HG03045 (cell line): ENCODE results near the gene DUSP5.

Source experiments
- ATAC-seq: cut with Tn5 transposase; IDR thresholded peaks from one replicate; pipeline ENCODE4 v1.9.1; 2021; ENCODE audit warnings: mild to moderate bottlenecking, moderate library complexity; ENCODE audit not compliant: unreplicated experiment

The DUSP5 gene

GRCh38 chr10:110535958-110536891 lies 38.5 kb downstream of the DUSP5 start:
- peak; percentile 91 for ATAC-seq

- ATAC-seq: no peak
Observed at GRCh38 chr10:110539091-110539490, 41.4 kb downstream of the DUSP5 start.

DNA sequence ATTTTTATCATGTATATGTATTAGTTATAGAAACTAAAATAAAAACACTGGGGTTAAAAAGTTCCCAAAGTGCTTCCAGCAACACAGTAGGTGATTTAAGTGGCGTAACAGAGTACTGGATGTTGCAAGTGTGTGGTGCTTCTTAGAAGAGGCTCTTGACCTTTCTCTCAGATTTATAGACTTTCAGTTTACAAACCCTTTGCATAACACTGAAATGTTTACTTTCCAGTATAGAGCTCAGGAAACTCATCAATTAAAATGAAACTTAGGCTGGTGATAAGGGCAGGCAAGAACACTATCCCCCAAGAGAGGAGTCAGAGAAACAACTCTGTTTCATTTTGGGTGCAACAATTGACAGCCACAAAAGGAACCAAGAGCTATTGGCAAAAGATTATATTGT lies 42.3 kb downstream of the DUSP5 start:
- ATAC-seq: no peak

- no peak for ATAC-seq
Observed at GRCh38 chr10:110544958-110545537, 47.3 kb downstream of the DUSP5 start.

DNA sequence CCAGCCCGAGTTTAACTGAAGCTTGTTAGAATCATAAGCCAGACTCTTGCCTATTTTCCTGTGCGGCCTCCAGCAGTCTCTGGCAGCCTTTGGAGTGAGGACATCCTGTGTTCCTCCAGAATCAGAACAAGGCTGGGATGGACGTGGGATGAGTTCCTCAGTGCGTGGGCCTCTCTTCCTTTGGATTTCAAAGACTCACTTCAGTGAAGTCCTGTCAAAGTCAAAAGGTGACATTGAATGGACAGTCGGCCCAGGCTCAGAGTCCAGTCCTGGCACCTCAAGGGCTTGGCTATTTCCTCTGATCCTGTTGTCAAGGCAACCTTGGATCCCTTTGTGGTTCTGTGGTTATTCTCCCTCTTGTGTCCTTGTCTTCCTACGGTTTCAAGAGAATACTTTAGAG lies 48.4 kb downstream of the DUSP5 start:
- ATAC-seq: no peak

DNA sequence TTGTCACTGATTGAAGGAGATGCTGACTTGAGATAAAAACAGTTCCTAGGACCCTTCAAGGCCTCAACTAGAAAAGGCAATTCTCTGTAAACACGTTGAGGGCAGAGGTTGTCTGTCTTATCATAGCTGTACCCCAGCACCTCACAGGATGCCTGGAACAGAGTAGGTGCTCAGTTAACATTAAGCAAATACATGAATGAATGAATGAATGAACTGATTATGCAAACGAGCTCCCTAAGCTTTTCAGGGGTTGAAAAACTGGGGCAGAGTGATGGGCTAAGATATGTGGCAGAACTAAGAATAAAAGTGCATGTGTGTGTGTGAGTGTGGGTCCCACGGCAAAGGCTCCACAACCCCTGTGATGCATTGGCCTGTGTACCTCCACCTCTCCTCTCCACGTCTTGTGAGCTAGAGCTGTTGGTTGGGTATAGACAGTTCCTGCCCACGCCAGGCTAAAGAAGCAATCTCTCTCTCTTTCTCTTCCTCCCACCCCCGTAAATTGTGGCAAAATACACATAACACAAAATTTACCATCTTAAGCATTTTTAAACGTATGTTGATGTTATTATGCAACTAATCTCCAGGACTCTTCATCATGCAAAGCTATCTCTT lies 48.9 kb downstream of the DUSP5 start:
- ATAC-seq: no peak

- ATAC-seq: no peak
Observed at GRCh38 chr10:110547139-110547761, 49.5 kb downstream of the DUSP5 start.

DNA sequence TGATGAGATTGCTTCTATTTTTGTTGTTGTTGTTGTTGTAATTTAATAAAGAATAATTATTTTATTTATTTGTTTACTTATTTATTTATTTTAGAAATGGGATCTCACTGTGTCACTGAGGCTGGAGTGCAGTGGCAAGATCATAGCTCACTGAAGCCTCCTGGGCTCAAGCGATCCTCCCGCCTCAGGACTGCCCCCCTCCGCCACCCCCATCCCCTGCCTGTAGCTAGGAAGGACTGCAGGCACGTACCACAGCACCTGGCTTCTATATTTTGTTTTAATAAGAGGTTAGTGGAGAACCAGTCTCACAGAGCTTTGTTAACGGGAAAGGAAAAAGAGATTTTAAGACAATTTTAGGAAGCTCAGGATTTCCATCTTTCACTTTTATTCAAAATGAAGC lies 50.3 kb downstream of the DUSP5 start:
- ATAC-seq: no peak

- ATAC-seq: no peak
Observed at GRCh38 chr10:110549211-110549610, 51.5 kb downstream of the DUSP5 start.

DNA sequence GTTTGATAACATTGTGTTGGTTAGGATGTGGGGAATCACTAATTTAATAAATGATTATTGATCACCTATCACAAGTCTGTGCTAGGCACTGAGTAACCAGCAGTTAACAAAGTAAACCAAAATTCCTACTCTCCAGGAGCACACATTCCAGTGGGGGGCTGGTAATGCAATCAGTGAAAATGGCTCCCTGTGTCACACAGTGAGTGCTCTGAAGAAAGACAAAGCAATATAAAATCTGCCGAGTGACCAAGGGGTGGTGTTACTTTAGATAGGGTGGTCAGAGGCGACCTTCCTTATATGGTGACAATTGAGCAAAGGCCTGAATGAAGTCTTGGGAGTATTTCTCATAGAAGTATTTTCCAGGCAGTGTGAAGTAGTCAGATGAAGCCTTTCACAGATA lies 56.2 kb downstream of the DUSP5 start:
- ATAC-seq: no peak

GRCh38 chr10:110556296-110556695 lies 58.6 kb downstream of the DUSP5 start:
- no peak for ATAC-seq

GRCh38 chr10:110556969-110557601 lies 59.4 kb downstream of the DUSP5 start:
- ATAC-seq: peak; percentile 49

GRCh38 chr10:110558041-110558440 lies 60.3 kb downstream of the DUSP5 start:
- no peak for ATAC-seq

- ATAC-seq: no peak
Observed at GRCh38 chr10:110560012-110560411, 62.3 kb downstream of the DUSP5 start.
